Activated CD4-positive, alpha-beta T cell treated with anti-CD3 and anti-CD28 coated beads for 24 hours (primary cell): Measurements from ENCODE around the gene GPR141.

Source experiments
- DNase-seq, 2 donors: peaks; one replicate each; pipeline ENCODE4 v3.0.0-alpha.2; 2020; ENCODE audit warnings: low read depth in 2 of 2

The GPR141 gene

GRCh38 chr7:37784015-37784414 lies 100.4 kb downstream of the GPR141 start:
- DNase-seq, result no peak

- DNase-seq, result no peak
Measured at GRCh38 chr7:37786741-37787569, 103.4 kb downstream of the GPR141 start.
